Common myeloid progenitor, CD34-positive (primary cell): ENCODE measurements around the gene ATF1.
A peak's percentile ranks its signal among the peaks of the same experiment; 100 is the strongest.
"Not testable (repeated sequence)": the region's sequence is repeated elsewhere in the genome, so short reads cannot be mapped to it uniquely, and the experiment has no call there.

Source experiments
- CTCF ChIA-PET: fragments of 350-600 bp; sonication (Branson Sonifier 250); formaldehyde crosslinking; loops from one replicate; lab custom pipeline; 2021; ENCODE audit warnings: antibody characterized with exemption; lab: Charles Lee
- POLR2A ChIA-PET: fragments of 350-600 bp; sonication (Branson Sonifier 250); formaldehyde crosslinking; loops from one replicate; lab custom pipeline; 2021; ENCODE audit warnings: antibody characterized with exemption; lab: Charles Lee
- DNase-seq, 3 donors: peaks; one replicate each; pipeline versions ENCODE4 v3.0.0 to v3.0.0-alpha.2; 2013
- H3K27ac ChIP-seq, 2 experiments: 1 replicate in 1 of 2; 2 replicates in 1 of 2; pipeline ENCODE4 v1.7.0; 2013; ENCODE audit warnings: inconsistent platforms in 2 of 2, low read length in 2 of 2, mild to moderate bottlenecking in 2 of 2, low read depth in 1 of 2, moderate library complexity in 1 of 2; ENCODE audit not compliant: severe bottlenecking in 2 of 2, insufficient read depth in 1 of 2, poor library complexity in 1 of 2
- H3K27me3 ChIP-seq, 5 experiments: replicated peaks in 2 of 5; 1 replicate in 3 of 5; 2 replicates in 2 of 5; pipeline versions ENCODE4 v1.6.1 to v1.7.0; 2013; ENCODE audit warnings: low read length in 4 of 5, mild to moderate bottlenecking in 2 of 5, moderate library complexity in 2 of 5, inconsistent platforms in 1 of 5; ENCODE audit not compliant: insufficient read depth in 5 of 5, control insufficient read depth in 4 of 5
- H3K36me3 ChIP-seq, 4 experiments: 1 replicate in 2 of 4; 2 replicates in 2 of 4; pipeline versions ENCODE4 v1.6.1 to v1.7.0; 2013; ENCODE audit warnings: low read length in 3 of 4, control low read depth in 1 of 4, mild to moderate bottlenecking in 1 of 4; ENCODE audit not compliant: control insufficient read depth in 4 of 4, insufficient read depth in 4 of 4
- H3K4me1 ChIP-seq, 4 experiments: 1 replicate in 3 of 4; 2 replicates in 1 of 4; pipeline versions ENCODE4 v1.6.1 to v1.7.1; 2013; ENCODE audit warnings: low read length in 3 of 4, mild to moderate bottlenecking in 3 of 4, control low read depth in 1 of 4, inconsistent platforms in 1 of 4, moderate library complexity in 1 of 4; ENCODE audit not compliant: control insufficient read depth in 4 of 4, insufficient read depth in 4 of 4; ENCODE audit errors: control extremely low read depth in 1 of 4
- H3K4me3 ChIP-seq, 7 experiments: 1 replicate in 4 of 7; 2 replicates in 3 of 7; pipeline versions ENCODE4 v1.5.1 to v1.7.0; 2013; ENCODE audit warnings: mild to moderate bottlenecking in 7 of 7, low read length in 6 of 7, moderate library complexity in 6 of 7, inconsistent platforms in 2 of 7, low read depth in 2 of 7, control low read depth in 1 of 7; ENCODE audit not compliant: insufficient read depth in 4 of 7, control insufficient read depth in 1 of 7; ENCODE audit errors: extremely low read depth in 1 of 7
- H3K9me3 ChIP-seq, 5 experiments: 1 replicate in 4 of 5; 2 replicates in 1 of 5; pipeline versions ENCODE4 v1.6.1 to v1.7.1; 2013; ENCODE audit warnings: low read length in 4 of 5, mild to moderate bottlenecking in 2 of 5, inconsistent platforms in 1 of 5, low read depth in 1 of 5, moderate library complexity in 1 of 5; ENCODE audit not compliant: control insufficient read depth in 4 of 5, insufficient read depth in 2 of 5; ENCODE audit errors: control extremely low read depth in 1 of 5
- WGBS: methylation state at CpG from one replicate; pipeline ENCODE4 v1.1.5; 2013; ENCODE audit not compliant: insufficient coverage; 5-methylcytosine and 5-hydroxymethylcytosine counted together

The ATF1 gene

GRCh38 chr12:50787618-50788017, 23.7 kb downstream of the ATF1 start:
- Histone ChIP-seq H3K4me1 (no peaks in the 10 kb centered on the region), H3K36me3 (peaks cover 10 to 38% (median 20%) of the 10 kb centered on the region in 4 experiments), H3K27me3 (no peaks in the 10 kb centered on the region), H3K9me3 (peaks cover 0 to 16% (median 10%) of the 10 kb centered on the region in 5 experiments), H3K4me3 (no peak overlapping the region), H3K27ac (no peak overlapping the region)
- 100% methylated on average over 1 of the region's 2 CpGs for WGBS
- DNase-seq = peak in 1 of 3 donors; percentile 2
- ChIA-PET CTCF (interaction anchor here (1.6 kb wide), 1 partner anchor 9 kb away, joined by 4 read pairs; no protein-coding TSS in a partner anchor), POLR2A (no interaction called here)

DNA sequence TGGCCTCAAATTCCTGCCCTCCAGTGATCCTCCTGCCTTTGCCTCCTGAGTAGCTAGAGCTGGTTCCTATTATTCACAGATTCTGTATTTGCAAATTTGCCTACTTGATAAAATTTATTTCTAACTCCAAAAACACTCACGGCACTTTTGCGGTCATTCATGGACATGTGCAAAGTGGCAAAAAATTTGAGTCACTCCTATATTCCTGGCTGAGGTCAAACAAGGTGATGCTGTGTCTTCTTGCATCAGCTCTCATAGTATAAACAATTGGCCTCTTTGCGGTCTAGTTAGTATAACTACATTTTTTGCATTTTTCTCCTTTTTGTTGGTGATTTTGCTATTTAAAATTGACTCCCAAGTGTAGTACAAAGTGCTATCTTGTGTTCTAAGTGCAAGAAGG, 24.7 kb downstream of the ATF1 start:
- CTCF ChIA-PET = interaction anchor here (1.2 kb wide), 1 partner anchor 23 kb away, joined by 5 read pairs; no protein-coding TSS in a partner anchor
- Histone ChIP-seq H3K36me3 (peaks cover 10 to 37% (median 20%) of the 10 kb centered on the region in 4 experiments), H3K27me3 (no peaks in the 10 kb centered on the region), H3K9me3 (peaks cover 0 to 16% (median 10%) of the 10 kb centered on the region in 5 experiments), H3K27ac (no peak overlapping the region), H3K4me3 (no peak overlapping the region), H3K4me1 (no peaks in the 10 kb centered on the region)
- POLR2A ChIA-PET = no interaction called here
- 100% methylated on average over 3 of the region's 3 CpGs for WGBS
- DNase-seq = no peak

- no peaks in the 10 kb centered on the region for H3K27me3 ChIP-seq
- ChIA-PET POLR2A (no interaction called here), CTCF (interaction anchor here (0.9 to 1.5 kb wide), 2 partner anchors 11 to 12 kb away, joined by 5 read pairs; no protein-coding TSS in a partner anchor)
- peaks cover 0 to 16% (median 10%) of the 10 kb centered on the region in 5 experiments for H3K9me3 ChIP-seq
- H3K36me3 ChIP-seq = peaks cover 10 to 35% (median 21%) of the 10 kb centered on the region in 4 experiments
- no peak overlapping the region for H3K27ac ChIP-seq
- H3K4me3 ChIP-seq = no peak overlapping the region
- DNase-seq = no peak
- no peaks in the 10 kb centered on the region for H3K4me1 ChIP-seq
- 96% methylated on average over 4 of the region's 5 CpGs for WGBS
Measured at GRCh38 chr12:50790081-50790480, 26.2 kb downstream of the ATF1 start.

- Histone ChIP-seq H3K4me1 (no peaks in the 10 kb centered on the region), H3K36me3 (peaks cover 24 to 67% (median 42%) of the 10 kb centered on the region in 4 experiments), H3K27ac (no peak overlapping the region), H3K4me3 (no peak overlapping the region), H3K27me3 (no peaks in the 10 kb centered on the region), H3K9me3 (peaks cover 9 to 25% (median 20%) of the 10 kb centered on the region in 5 experiments)
- WGBS = no CpG with 5 or more reads among the region's 2 CpGs
- CTCF ChIA-PET = no interaction called here
- POLR2A ChIA-PET = no interaction called here
- DNase-seq = peak; percentile 4 to 35 (median 21)
Measured at GRCh38 chr12:50799908-50800307, 36.0 kb downstream of the ATF1 start.

DNA sequence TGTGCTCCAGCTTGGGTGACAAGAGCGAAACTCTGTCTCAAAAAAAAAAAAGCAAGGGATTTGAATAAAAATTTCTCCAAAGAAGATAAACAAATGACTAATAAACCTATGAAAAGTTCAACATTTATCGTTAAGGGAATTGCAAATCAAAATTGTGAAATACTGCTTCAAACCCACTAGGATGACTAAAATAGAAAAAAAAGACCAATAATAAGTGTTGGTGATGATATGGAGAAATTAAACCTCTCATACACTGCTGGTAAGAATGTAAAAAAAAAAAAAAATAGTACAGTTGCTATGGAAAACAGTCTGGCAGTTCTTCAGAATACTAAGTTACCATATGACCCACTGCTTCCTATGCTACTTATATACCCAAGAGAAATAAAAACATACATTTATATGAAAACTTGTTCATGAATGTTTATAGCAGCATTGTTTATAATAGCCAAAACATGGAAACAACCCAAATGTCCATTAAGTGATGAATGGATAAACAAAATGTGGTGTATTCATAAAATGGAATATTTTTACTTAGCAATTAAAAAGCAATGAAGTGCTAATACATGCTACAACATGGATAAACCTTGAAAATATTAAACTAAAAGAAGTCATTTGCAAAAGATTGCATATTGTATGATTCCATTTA, 39.5 kb downstream of the ATF1 start:
- Histone ChIP-seq H3K27me3 (no peaks in the 10 kb centered on the region), H3K4me3 (no peak overlapping the region), H3K36me3 (peaks cover 15 to 37% (median 23%) of the 10 kb centered on the region in 4 experiments), H3K27ac (no peak overlapping the region), H3K9me3 (peaks cover 9 to 25% (median 12%) of the 10 kb centered on the region in 5 experiments), H3K4me1 (no peaks in the 10 kb centered on the region)
- no CpG with 5 or more reads among the region's 2 CpGs for WGBS
- DNase-seq = no peak
- ChIA-PET POLR2A (no interaction called here), CTCF (no interaction called here)

GRCh38 chr12:50806176-50806575, 42.3 kb downstream of the ATF1 start:
- ChIA-PET POLR2A (no interaction called here), CTCF (no interaction called here)
- H3K36me3 ChIP-seq = peaks cover 8 to 22% (median 13%) of the 10 kb centered on the region in 4 experiments
- WGBS = 93% methylated on average over 3 of the region's 4 CpGs
- no peak overlapping the region for H3K4me3 ChIP-seq
- DNase-seq = no peak
- peaks cover 0 to 3% (median 0%) of the 10 kb centered on the region in 5 experiments for H3K9me3 ChIP-seq
- no peaks in the 10 kb centered on the region for H3K4me1 ChIP-seq
- H3K27me3 ChIP-seq = no peaks in the 10 kb centered on the region
- H3K27ac ChIP-seq = no peak overlapping the region

GRCh38 chr12:50809131-50809530, 45.2 kb downstream of the ATF1 start:
- H3K4me3 ChIP-seq, POLR2A ChIA-PET, H3K9me3 ChIP-seq, CTCF ChIA-PET, H3K4me1 ChIP-seq, H3K27me3 ChIP-seq, H3K27ac ChIP-seq: not testable (repeated sequence)
- peak in 2 of 3 donors; percentile 32 to 39 for DNase-seq
- 100% methylated on average over 1 of the region's 4 CpGs for WGBS
- peaks cover 3 to 29% (median 24%) of the 10 kb centered on the region in 4 experiments for H3K36me3 ChIP-seq
